Loucy (cell line): ENCODE data around the gene OVOL1.

Experiments used
- EZH2phosphoT487 ChIP-seq: fragments of 200-600 bp; IDR thresholded peaks from 2 replicates; pipeline ENCODE4 v1.6.1; 2018; ENCODE audit warnings: antibody characterized with exemption, mild to moderate bottlenecking, moderate library complexity, borderline replicate concordance
- TF ChIP-seq, protein P1 (sequence below): fragments of 200-600 bp; sonication (generic); conservative IDR thresholded peaks from 2 replicates; pipeline ENCODE4 v1.5.1; 2014; ENCODE audit warnings: mild to moderate bottlenecking, antibody characterized with exemption, low read length

DNA sequence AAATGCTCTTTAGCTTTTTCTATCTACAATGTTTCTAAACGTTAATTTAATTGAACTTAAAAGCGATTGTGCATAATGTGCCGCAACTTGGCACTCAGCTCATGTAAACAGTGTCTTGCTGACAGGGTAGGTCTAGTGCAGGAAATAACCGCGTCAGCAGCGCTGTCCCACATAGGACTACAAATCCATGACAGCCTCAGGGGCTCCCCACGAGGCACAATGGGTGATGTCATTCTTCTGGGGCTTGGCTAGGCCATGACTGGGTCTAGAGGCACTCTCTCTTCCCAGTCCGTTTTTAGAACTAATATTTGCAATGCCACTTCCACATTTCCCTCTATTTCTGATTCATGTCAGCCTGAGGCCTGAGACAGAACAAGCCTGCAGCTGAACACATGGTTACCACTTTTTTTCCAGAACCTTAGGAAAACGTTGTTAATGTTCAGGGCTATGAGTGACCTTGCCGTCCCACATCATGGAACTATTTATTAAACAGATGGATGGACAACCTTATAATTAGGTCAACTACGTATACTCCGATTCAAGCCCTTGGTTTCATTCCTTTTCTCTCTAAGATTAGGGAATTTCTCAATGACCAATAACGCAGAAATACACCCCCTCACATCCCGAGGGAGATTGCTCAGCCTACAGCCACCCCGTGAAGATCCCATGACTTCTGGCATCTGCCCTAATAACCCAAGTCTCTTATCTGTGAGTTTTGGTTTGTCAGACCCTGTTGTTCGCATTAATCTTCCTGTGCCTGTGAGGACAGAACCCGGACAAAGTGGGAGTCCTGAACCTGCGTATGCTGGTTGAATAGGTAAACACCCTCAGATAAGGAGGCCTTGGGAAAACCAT is 27.5 kb downstream of the OVOL1 start:
- TF ChIP-seq EZH2phosphoT487, result no peak
- TF ChIP-seq, protein P1, sequence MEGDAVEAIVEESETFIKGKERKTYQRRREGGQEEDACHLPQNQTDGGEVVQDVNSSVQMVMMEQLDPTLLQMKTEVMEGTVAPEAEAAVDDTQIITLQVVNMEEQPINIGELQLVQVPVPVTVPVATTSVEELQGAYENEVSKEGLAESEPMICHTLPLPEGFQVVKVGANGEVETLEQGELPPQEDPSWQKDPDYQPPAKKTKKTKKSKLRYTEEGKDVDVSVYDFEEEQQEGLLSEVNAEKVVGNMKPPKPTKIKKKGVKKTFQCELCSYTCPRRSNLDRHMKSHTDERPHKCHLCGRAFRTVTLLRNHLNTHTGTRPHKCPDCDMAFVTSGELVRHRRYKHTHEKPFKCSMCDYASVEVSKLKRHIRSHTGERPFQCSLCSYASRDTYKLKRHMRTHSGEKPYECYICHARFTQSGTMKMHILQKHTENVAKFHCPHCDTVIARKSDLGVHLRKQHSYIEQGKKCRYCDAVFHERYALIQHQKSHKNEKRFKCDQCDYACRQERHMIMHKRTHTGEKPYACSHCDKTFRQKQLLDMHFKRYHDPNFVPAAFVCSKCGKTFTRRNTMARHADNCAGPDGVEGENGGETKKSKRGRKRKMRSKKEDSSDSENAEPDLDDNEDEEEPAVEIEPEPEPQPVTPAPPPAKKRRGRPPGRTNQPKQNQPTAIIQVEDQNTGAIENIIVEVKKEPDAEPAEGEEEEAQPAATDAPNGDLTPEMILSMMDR, result no peak
